SK-N-SH (cell line): ENCODE data around the gene SLC4A8. TPM values are rescaled to one million over a fixed set of nuclear protein-coding genes. Genes with fewer than 3 reads are reported as not detected.

ENCODE experiments used
- CTCF ChIA-PET: fragments of 300-600, 350-600 bp; formaldehyde crosslinking; extraction: SDS; loops from one replicate; lab custom pipeline; 2021; lab: Yijun Ruan, JAX
- POLR2A ChIA-PET: fragments of 350-600 bp; sonication (Branson Sonifier 250); formaldehyde crosslinking; extraction: SDS; loops from one replicate; lab custom pipeline; 2020; ENCODE audit warnings: antibody characterized with exemption, inconsistent platforms; lab: Yijun Ruan, JAX
- DNase-seq: peaks from one replicate; pipeline ENCODE4 v3.0.0; 2012
- H2AFZ ChIP-seq: fragments of 200-600 bp; sonication (generic); 2 replicates; pipeline ENCODE4 v1.8.1; 2016; ENCODE audit warnings: antibody characterized with exemption, mild to moderate bottlenecking, low read depth
- H3F3A ChIP-seq: fragments of 200-600 bp; sonication (generic); replicated peaks from 2 replicates; pipeline ENCODE3; 2016; ENCODE audit warnings: antibody characterized with exemption, mild to moderate bottlenecking; ENCODE audit not compliant: insufficient read depth
- H3K27ac ChIP-seq, 2 experiments: fragments of 200-500 bp in 1 of 2; fragments of 200-600 bp in 1 of 2; sonication (Bioruptor generic) in 1 of 2; sonication (generic), shearing (Covaris generic) in 1 of 2; 2 replicates each; pipeline versions ENCODE4 v1.5.1 to v1.6.1; 2014 to 2016; ENCODE audit warnings: low read depth in 2 of 2, inconsistent platforms in 1 of 2, low read length in 1 of 2, mild to moderate bottlenecking in 1 of 2, mixed read lengths in 1 of 2
- H3K27me3 ChIP-seq: fragments of 200-600 bp; sonication (generic), shearing (Covaris generic); 2 replicates; pipeline ENCODE4 v1.6.1; 2016; ENCODE audit warnings: mixed run types; ENCODE audit not compliant: insufficient read depth
- H3K36me3 ChIP-seq, 2 experiments: fragments of 200-500 bp in 1 of 2; fragments of 200-600 bp in 1 of 2; sonication (Bioruptor generic) in 1 of 2; sonication (generic) in 1 of 2; replicated peaks in 1 of 2; 2 replicates each; pipeline versions ENCODE3 to v1.5.1; 2014 to 2016; ENCODE audit warnings: low read length in 1 of 2, mild to moderate bottlenecking in 1 of 2; ENCODE audit not compliant: insufficient read depth in 2 of 2, control insufficient read depth in 1 of 2
- H3K4me1 ChIP-seq, 2 experiments: fragments of 200-500 bp in 1 of 2; fragments of 200-600 bp in 1 of 2; sonication (Bioruptor generic) in 1 of 2; sonication (generic), shearing (Covaris generic) in 1 of 2; 2 replicates each; pipeline versions ENCODE4 v1.5.1 to v1.6.1; 2014 to 2016; ENCODE audit warnings: low read depth in 1 of 2, low read length in 1 of 2, mixed run types in 1 of 2; ENCODE audit not compliant: insufficient read depth in 2 of 2, control insufficient read depth in 1 of 2
- H3K4me2 ChIP-seq: fragments of 200-600 bp; sonication (generic), shearing (Covaris generic); 2 replicates; pipeline ENCODE4 v1.6.1; 2017; ENCODE audit warnings: mixed run types
- H3K4me3 ChIP-seq, 2 experiments: fragments of 200-500 bp in 1 of 2; fragments of 200-600 bp in 1 of 2; sonication (Bioruptor generic) in 1 of 2; sonication (generic), shearing (Covaris generic) in 1 of 2; 2 replicates each; pipeline versions ENCODE4 v1.5.1 to v1.8.1; 2014 to 2016; ENCODE audit warnings: low read depth in 2 of 2, inconsistent platforms in 1 of 2, low read length in 1 of 2, mild to moderate bottlenecking in 1 of 2, mixed read lengths in 1 of 2, moderate library complexity in 1 of 2
- H3K79me2 ChIP-seq: fragments of 200-600 bp; sonication (generic); 2 replicates; pipeline ENCODE4 v1.8.1; 2017; ENCODE audit warnings: mild to moderate bottlenecking; ENCODE audit not compliant: insufficient read depth
- H3K9ac ChIP-seq: fragments of 200-600 bp; sonication (generic); 2 replicates; pipeline ENCODE4 v1.6.1; 2017; ENCODE audit warnings: mixed run types
- H3K9me2 ChIP-seq: fragments of 200-600 bp; sonication (generic); 2 replicates; pipeline ENCODE4 v1.6.1; 2017; ENCODE audit warnings: mixed run types
- H3K9me3 ChIP-seq: fragments of 200-600 bp; sonication (generic); 2 replicates; pipeline ENCODE4 v1.6.1; 2017; ENCODE audit warnings: mixed run types, mild to moderate bottlenecking, moderate library complexity
- H4K20me1 ChIP-seq: fragments of 200-600 bp; sonication (generic); 2 replicates; pipeline ENCODE4 v1.6.1; 2017; ENCODE audit warnings: mild to moderate bottlenecking, mixed run types; ENCODE audit not compliant: insufficient read depth
- CHD2 ChIP-seq: fragments of 150-350 bp; IDR thresholded peaks from 2 replicates; pipeline ENCODE4 v1.6.1; 2018; ENCODE audit warnings: low read length; ENCODE audit not compliant: partially characterized antibody
- ELF1 ChIP-seq: IDR thresholded peaks from 2 replicates; pipeline ENCODE4 v1.4.0; 2012
- EP300 ChIP-seq, 2 experiments: IDR thresholded peaks; 2 replicates each; pipeline versions ENCODE4 v1.4.0 to v1.6.1; 2012; ENCODE audit warnings: borderline replicate concordance in 1 of 2, low read depth in 1 of 2, low read length in 1 of 2
- FOSL2 ChIP-seq: IDR thresholded peaks from 2 replicates; pipeline ENCODE4 v1.4.0; 2012; ENCODE audit warnings: low read depth, mild to moderate bottlenecking, moderate library complexity, borderline replicate concordance
- FOXJ3 ChIP-seq: sonication (generic); formaldehyde crosslinking; IDR thresholded peaks from 2 replicates; pipeline ENCODE4 v1.5.1; 2020; ENCODE audit warnings: mild to moderate bottlenecking, missing genetic modification reagents
- MEF2A ChIP-seq: IDR thresholded peaks from 2 replicates; pipeline ENCODE4 v1.4.0; 2012; ENCODE audit warnings: low read depth, borderline replicate concordance
- NRF1 ChIP-seq: IDR thresholded peaks from 2 replicates; pipeline ENCODE4 v1.6.1; 2012; ENCODE audit warnings: low read depth, mild to moderate bottlenecking, low read length
- RCOR1 ChIP-seq: fragments of 150-350 bp; IDR thresholded peaks from 2 replicates; pipeline ENCODE4 v1.6.1; 2017; ENCODE audit warnings: antibody characterized with exemption, low read length
- SIN3A ChIP-seq: IDR thresholded peaks from 2 replicates; pipeline ENCODE4 v1.6.1; 2012; ENCODE audit warnings: low read depth, mild to moderate bottlenecking, low read length, moderate library complexity, borderline replicate concordance
- TCF12 ChIP-seq: IDR thresholded peaks from 2 replicates; pipeline ENCODE4 v1.4.0; 2012
- TEAD4 ChIP-seq: IDR thresholded peaks from 2 replicates; pipeline ENCODE4 v1.4.0; 2012; ENCODE audit warnings: mild to moderate bottlenecking, borderline replicate concordance; ENCODE audit not compliant: insufficient read depth
- YY1 ChIP-seq: IDR thresholded peaks from 2 replicates; pipeline ENCODE4 v1.4.0; 2012; ENCODE audit warnings: low read depth, mild to moderate bottlenecking
- WGBS: methylation state at CpG from one replicate; pipeline ENCODE4 v1.1.6; 2017; ENCODE audit warnings: low lambda C conversion rate; 5-methylcytosine and 5-hydroxymethylcytosine counted together
- polyA plus RNA-seq, 3 experiments: library from polyadenylated mRNA; depleted of rRNA; stranded (reverse); fragments of >200 nt; gene quantifications; 2 replicates each; pipeline ENCODE4 v1.2.3, GENCODE V29; 2012
- TF ChIP-seq, protein P1 (sequence below): IDR thresholded peaks from 2 replicates; pipeline ENCODE4 v1.6.1; 2012; ENCODE audit warnings: mild to moderate bottlenecking, low read depth, low read length, moderate library complexity
- TF ChIP-seq, protein P2 (sequence below): IDR thresholded peaks from 2 replicates; pipeline ENCODE4 v1.4.0; 2012; ENCODE audit warnings: low read depth, borderline replicate concordance
- TF ChIP-seq, protein P3 (sequence below): IDR thresholded peaks from 2 replicates; pipeline ENCODE4 v1.4.0; 2012; ENCODE audit warnings: low read depth, borderline replicate concordance
- TF ChIP-seq, protein P4 (sequence below): fragments of 150-350 bp; IDR thresholded peaks from 2 replicates; pipeline ENCODE4 v1.6.1; 2017; ENCODE audit warnings: antibody characterized with exemption, low read length, low read depth, borderline replicate concordance
- TF ChIP-seq, protein P5 (sequence below): IDR thresholded peaks from 2 replicates; pipeline ENCODE4; 2012

SLC4A8 gene
- polyA plus RNA-seq, 1 of the 3 experiments (the other 2 are of a cell fraction), result 5.2 TPM

DNA sequence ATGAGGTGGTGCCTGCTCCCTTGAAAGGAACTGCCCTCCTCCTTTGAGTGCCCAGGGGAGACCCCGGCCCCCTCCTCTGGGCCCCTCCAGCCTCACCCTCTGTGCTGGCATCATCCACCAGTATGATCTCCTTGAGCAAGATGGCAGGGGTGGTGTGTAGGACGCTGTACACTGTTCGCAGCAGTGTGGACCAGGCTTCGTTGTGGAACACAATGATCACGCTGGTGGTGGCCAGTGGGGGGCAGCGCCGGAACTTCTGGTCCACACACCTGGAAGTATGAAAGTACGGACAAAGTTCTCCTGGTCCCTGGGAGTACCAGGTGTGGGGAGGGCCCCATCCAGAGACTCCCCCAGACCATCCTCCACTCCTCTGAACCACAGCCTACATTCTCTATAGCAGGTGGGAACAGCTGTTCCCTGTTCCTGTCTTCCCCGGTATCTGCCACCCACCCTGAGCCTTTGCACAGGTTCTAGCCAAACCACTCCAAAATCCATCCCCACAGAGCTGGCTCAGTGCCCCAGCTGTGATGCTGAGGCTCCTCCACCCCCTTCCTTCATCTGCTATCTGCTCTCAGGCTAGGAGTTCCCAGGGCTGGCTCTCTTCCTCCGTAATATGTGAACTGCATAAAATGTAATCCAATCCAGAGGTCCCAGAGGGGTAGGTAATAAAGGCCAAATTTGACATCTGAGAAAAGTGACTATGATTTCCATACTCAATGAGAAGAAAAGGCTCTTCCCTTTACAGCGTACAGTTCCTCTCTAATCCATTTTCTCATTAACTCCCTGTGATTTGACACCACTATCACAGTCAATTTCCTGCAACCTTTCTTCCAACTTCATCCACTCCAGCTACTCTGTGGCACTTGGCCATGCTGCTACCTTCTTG is 47.3 kb upstream of the SLC4A8 start:
- no peaks in the 10 kb centered on the region for H3K9me2 ChIP-seq
- H2AFZ ChIP-seq, result no peak overlapping the region
- ChIA-PET CTCF (interaction anchor here (1.0 kb wide), 2 partner anchors 9 to 13 kb away, joined by 3 read pairs; partner anchors contain the start of gene GALNT6), POLR2A (interaction anchor here (0.6 kb wide), 1 partner anchor 33 kb away, joined by 3 read pairs; no protein-coding TSS in a partner anchor)
- TF ChIP-seq, protein P1, sequence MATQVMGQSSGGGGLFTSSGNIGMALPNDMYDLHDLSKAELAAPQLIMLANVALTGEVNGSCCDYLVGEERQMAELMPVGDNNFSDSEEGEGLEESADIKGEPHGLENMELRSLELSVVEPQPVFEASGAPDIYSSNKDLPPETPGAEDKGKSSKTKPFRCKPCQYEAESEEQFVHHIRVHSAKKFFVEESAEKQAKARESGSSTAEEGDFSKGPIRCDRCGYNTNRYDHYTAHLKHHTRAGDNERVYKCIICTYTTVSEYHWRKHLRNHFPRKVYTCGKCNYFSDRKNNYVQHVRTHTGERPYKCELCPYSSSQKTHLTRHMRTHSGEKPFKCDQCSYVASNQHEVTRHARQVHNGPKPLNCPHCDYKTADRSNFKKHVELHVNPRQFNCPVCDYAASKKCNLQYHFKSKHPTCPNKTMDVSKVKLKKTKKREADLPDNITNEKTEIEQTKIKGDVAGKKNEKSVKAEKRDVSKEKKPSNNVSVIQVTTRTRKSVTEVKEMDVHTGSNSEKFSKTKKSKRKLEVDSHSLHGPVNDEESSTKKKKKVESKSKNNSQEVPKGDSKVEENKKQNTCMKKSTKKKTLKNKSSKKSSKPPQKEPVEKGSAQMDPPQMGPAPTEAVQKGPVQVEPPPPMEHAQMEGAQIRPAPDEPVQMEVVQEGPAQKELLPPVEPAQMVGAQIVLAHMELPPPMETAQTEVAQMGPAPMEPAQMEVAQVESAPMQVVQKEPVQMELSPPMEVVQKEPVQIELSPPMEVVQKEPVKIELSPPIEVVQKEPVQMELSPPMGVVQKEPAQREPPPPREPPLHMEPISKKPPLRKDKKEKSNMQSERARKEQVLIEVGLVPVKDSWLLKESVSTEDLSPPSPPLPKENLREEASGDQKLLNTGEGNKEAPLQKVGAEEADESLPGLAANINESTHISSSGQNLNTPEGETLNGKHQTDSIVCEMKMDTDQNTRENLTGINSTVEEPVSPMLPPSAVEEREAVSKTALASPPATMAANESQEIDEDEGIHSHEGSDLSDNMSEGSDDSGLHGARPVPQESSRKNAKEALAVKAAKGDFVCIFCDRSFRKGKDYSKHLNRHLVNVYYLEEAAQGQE, result no peak
- TF ChIP-seq RCOR1, result no peak
- no peak for TF ChIP-seq FOXJ3 (CRISPR knock-in tag)
- TF ChIP-seq MEF2A, result no peak
- no peak for TF ChIP-seq TEAD4
- TF ChIP-seq EP300 (IDR thresholded peaks at IDR 0.05; ENCODE audit: borderline replicate concordance in 1 of 2, low read depth in 1 of 2, low read length in 1 of 2), result no peak
- TF ChIP-seq, protein P2, sequence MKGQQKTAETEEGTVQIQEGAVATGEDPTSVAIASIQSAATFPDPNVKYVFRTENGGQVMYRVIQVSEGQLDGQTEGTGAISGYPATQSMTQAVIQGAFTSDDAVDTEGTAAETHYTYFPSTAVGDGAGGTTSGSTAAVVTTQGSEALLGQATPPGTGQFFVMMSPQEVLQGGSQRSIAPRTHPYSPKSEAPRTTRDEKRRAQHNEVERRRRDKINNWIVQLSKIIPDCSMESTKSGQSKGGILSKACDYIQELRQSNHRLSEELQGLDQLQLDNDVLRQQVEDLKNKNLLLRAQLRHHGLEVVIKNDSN, result no peak
- TF ChIP-seq, protein P3, sequence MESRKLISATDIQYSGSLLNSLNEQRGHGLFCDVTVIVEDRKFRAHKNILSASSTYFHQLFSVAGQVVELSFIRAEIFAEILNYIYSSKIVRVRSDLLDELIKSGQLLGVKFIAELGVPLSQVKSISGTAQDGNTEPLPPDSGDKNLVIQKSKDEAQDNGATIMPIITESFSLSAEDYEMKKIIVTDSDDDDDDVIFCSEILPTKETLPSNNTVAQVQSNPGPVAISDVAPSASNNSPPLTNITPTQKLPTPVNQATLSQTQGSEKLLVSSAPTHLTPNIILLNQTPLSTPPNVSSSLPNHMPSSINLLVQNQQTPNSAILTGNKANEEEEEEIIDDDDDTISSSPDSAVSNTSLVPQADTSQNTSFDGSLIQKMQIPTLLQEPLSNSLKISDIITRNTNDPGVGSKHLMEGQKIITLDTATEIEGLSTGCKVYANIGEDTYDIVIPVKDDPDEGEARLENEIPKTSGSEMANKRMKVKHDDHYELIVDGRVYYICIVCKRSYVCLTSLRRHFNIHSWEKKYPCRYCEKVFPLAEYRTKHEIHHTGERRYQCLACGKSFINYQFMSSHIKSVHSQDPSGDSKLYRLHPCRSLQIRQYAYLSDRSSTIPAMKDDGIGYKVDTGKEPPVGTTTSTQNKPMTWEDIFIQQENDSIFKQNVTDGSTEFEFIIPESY, result no peak
- TF ChIP-seq, protein P4, sequence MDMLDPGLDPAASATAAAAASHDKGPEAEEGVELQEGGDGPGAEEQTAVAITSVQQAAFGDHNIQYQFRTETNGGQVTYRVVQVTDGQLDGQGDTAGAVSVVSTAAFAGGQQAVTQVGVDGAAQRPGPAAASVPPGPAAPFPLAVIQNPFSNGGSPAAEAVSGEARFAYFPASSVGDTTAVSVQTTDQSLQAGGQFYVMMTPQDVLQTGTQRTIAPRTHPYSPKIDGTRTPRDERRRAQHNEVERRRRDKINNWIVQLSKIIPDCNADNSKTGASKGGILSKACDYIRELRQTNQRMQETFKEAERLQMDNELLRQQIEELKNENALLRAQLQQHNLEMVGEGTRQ, result no peak
- TF ChIP-seq SIN3A, result no peak
- no peak for TF ChIP-seq NRF1
- TF ChIP-seq CHD2, result no peak
- TF ChIP-seq, protein P5, sequence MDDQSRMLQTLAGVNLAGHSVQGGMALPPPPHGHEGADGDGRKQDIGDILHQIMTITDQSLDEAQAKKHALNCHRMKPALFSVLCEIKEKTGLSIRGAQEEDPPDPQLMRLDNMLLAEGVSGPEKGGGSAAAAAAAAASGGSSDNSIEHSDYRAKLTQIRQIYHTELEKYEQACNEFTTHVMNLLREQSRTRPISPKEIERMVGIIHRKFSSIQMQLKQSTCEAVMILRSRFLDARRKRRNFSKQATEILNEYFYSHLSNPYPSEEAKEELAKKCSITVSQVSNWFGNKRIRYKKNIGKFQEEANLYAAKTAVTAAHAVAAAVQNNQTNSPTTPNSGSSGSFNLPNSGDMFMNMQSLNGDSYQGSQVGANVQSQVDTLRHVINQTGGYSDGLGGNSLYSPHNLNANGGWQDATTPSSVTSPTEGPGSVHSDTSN, result no peak
- no peak for TF ChIP-seq YY1
- no peak for TF ChIP-seq ELF1
- no peak for TF ChIP-seq FOSL2
- TF ChIP-seq TCF12, result no peak
- no peak overlapping the region for H3K4me3 ChIP-seq
- no peaks in the 10 kb centered on the region for H3K36me3 ChIP-seq
- H3K9ac ChIP-seq, result no peak overlapping the region
- 91% methylated on average over 4 of the region's 11 CpGs for WGBS
- no peaks in the 10 kb centered on the region for H3K27me3 ChIP-seq
- H3K4me1 ChIP-seq, result peaks cover under 1 to 17% of the 10 kb centered on the region in 2 experiments; a peak in 3 of 4 replicates
- no peak overlapping the region for H3K4me2 ChIP-seq
- H4K20me1 ChIP-seq, result no peaks in the 10 kb centered on the region
- peaks cover 9% of the 10 kb centered on the region for H3F3A ChIP-seq
- no peaks in the 10 kb centered on the region for H3K9me3 ChIP-seq
- no peak for DNase-seq
- H3K79me2 ChIP-seq, result no peaks in the 10 kb centered on the region
- no peak overlapping the region for H3K27ac ChIP-seq
